Testis (tissue), 2 donors: ENCODE results near the gene IL16.

Source experiments
- POLR2A ChIP-seq: fragments of 450-650 bp; IDR thresholded peaks from one replicate; pipeline ENCODE4 v1.6.1; 2017; ENCODE audit warnings: antibody characterized with exemption, mild to moderate bottlenecking, moderate library complexity
- TF ChIP-seq, protein P1 (sequence below), 3 experiments: fragments of 450-650 bp in 2 of 3; fragments of 200-600 bp in 1 of 3; sonication (generic) in 1 of 3; IDR thresholded peaks; one replicate each; pipeline ENCODE4 v1.5.1; 2016 to 2019; ENCODE audit warnings: antibody characterized with exemption in 3 of 3, mild to moderate bottlenecking in 2 of 3, moderate library complexity in 1 of 3

DNA sequence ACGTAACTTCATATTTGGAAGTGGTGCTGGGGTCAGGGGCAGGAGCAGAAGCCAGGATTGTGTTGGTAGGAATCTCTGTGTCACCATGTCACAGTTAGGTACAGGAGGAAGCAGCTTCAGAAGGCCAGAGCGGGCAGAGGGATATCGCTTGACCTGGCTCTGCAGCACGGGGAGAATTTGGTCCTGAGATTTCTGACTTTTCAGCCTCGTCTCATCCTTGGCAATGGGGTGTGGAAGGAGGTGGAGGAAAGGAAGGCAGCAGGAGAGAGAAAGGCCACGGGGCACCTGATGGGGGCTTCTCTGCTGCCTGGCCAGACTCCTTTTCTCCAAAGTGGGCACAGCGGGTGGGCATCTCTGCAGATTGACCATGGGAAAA is 564 bp downstream of the IL16 start:
- TF ChIP-seq, protein P1, sequence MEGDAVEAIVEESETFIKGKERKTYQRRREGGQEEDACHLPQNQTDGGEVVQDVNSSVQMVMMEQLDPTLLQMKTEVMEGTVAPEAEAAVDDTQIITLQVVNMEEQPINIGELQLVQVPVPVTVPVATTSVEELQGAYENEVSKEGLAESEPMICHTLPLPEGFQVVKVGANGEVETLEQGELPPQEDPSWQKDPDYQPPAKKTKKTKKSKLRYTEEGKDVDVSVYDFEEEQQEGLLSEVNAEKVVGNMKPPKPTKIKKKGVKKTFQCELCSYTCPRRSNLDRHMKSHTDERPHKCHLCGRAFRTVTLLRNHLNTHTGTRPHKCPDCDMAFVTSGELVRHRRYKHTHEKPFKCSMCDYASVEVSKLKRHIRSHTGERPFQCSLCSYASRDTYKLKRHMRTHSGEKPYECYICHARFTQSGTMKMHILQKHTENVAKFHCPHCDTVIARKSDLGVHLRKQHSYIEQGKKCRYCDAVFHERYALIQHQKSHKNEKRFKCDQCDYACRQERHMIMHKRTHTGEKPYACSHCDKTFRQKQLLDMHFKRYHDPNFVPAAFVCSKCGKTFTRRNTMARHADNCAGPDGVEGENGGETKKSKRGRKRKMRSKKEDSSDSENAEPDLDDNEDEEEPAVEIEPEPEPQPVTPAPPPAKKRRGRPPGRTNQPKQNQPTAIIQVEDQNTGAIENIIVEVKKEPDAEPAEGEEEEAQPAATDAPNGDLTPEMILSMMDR (IDR thresholded peaks at IDR 0.05): no peak
- no peak for TF ChIP-seq POLR2A
